HG03558 (cell line): ENCODE measurements around the gene PSMB4.
"Not testable (repeated sequence)": the region's sequence is repeated elsewhere in the genome, so short reads cannot be mapped to it uniquely, and the experiment has no call there.

Source experiments
- ATAC-seq: cut with Tn5 transposase; IDR thresholded peaks from one replicate; pipeline ENCODE4 v1.9.1; 2021; ENCODE audit warnings: moderate number of reproducible peaks; ENCODE audit not compliant: unreplicated experiment; ENCODE audit errors: extremely low read depth

PSMB4 gene

GRCh38 chr1:151399324-151400171 is at the start of gene PSMB4:
Gene PSMB4, plus strand, starts transcription at chr1:151399573. Its CDS starts 15 bp downstream, at chr1:151399588.
- ATAC-seq, result no peak

GRCh38 chr1:151350323-151350722 is 49.0 kb upstream of the PSMB4 start:
- ATAC-seq, result not testable (repeated sequence)

- ATAC-seq, result no peak
Observed at GRCh38 chr1:151352021-151352718, 47.2 kb upstream of the PSMB4 start.

DNA sequence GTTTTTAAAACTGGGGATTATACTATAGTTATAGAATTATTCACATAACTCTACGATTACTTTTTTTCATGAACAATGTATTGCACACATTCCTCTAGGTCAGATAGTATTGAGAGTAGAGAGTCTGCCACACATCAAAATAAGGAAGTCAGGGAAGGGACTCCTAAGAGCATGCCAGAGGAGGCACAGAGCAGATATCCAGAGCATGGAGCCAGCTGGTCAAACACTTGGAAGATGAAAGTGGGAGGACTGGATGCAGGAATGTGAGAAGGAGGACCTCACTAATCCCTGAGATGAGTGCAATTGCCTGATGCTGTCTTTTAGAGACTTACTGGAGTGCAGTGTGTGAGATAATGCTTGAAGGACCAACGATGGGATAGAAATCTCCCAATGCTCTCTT is 42.7 kb upstream of the PSMB4 start:
- ATAC-seq, result no peak

DNA sequence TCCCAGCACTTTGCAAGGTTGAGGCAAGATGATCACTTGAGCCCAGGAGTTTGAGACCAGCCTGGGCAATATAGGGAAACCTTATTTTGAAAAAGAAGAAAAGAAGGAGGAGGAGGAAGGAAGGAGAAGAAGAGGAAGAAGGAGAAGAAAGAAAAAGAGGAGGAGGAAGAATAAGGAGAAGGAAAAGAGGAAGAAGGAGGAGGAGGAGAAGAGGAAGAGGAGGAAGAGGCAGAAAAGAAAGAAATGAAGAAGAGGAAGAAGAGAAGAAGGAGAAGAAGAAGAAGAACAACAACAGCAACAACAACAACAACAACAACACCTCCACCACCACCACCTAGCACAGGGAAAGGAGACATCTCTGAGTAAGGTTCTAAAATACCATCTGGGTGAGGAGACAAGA is 37.5 kb upstream of the PSMB4 start:
- no peak for ATAC-seq

DNA sequence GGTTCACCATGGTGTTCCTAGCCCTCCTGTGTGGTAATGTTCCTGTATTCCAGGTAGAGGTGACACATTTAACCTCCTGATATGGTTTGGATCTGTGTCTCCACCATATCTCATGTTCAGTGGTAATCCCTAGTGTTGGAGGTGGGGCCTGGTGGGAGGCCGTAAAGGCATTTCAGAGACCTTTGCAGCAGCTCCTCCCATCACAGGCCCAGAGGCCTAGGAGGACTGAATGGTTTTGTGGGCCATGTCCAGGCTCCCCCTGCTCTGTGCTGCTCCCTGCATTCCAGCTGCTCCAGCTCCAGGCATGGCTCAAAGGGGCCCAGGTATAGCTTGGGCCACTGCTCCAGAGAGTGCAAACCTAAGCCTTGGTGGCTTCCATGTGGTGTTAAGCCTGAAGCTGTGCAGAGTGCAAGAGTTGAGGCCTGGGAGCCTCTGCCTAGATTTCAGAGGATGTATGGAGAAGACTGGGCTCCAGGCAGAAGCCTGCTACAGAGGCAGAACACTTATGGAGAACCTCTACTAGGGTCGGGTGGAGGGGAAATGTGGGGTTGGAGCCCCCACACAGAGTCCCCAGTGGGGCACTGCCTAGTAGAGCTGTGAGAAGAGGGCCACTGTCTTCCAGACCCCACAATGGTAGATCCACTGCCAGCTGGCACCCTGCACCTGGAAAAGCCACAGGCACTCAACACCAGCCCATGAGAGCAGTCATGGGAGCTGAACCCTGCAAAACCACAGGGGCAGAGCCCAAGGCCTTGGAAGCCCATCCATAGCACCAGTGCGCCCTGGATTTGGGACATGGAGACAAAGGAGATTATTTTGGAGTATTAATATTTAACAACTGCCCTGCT is 36.8 kb upstream of the PSMB4 start:
- ATAC-seq, result no peak

DNA sequence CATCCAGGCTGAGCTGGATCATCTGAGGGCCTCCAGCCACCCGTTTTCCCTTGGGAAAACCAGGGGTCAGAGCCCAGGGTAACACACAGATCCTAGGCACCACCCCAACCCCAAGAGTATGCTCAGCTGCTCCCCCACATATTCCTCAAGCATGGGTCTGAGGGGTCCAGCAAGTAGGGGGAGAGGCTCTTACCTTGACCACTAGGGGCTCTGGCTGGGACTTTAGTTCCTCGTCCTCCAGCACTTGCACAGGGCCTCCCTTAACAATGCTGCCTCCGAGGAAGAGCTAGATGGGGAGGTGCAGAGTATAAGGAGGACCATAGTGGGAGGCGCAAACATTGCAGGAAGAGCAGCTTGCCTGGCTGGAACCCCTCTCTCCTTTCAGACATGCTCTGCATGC is 34.4 kb upstream of the PSMB4 start:
- no peak for ATAC-seq

GRCh38 chr1:151367658-151368392 is 31.5 kb upstream of the PSMB4 start:
- no peak for ATAC-seq

- no peak for ATAC-seq
Observed at GRCh38 chr1:151368393-151369301, 30.7 kb upstream of the PSMB4 start.

DNA sequence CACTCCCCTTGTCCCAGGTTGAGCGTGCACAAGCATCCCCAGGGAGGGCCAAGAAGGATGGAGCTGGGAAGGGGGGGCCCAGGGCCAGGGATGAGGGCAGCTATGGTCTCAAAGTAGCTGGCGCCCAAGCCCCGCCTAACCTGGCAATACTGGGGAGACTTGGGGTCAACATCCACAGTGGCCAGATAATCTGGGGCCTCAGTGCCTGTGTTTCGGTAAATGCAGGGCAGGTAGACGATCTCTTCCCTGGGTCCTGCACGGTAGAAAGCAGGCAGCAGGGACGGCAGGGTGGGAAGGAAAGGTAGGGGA is 30.1 kb upstream of the PSMB4 start:
- no peak for ATAC-seq

- ATAC-seq, result no peak
Observed at GRCh38 chr1:151369621-151370048, 29.7 kb upstream of the PSMB4 start.

- ATAC-seq, result no peak
Observed at GRCh38 chr1:151370211-151370911, 29.0 kb upstream of the PSMB4 start.

GRCh38 chr1:151371370-151372057 is 27.9 kb upstream of the PSMB4 start:
- no peak for ATAC-seq

- ATAC-seq, result no peak
Observed at GRCh38 chr1:151372058-151372934, 27.1 kb upstream of the PSMB4 start, which contains the start of gene SELENBP1. Gene SELENBP1, minus strand, starts transcription at chr1:151372705. Its CDS starts 64 bp downstream, at chr1:151372641.

DNA sequence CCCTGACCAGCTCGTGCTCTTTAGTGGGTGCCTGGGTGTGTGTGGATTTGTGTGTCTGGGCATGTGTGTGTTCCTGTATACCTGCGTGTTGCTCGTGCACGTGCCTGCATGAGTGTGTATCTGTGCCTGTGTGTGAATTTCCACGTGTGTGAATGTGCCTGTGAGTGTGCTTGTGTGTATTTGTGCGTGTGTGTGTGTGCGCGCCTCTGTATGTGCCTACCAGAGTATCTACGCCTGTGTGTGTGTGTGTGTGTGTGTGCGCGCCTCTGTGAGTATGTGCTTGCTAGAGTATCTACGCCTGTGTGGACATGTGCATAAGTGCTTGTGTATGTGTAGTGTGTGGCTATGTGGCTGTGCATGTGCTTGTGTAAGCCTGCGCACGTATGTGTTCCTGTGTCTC is 26.2 kb upstream of the PSMB4 start:
- ATAC-seq, result no peak

DNA sequence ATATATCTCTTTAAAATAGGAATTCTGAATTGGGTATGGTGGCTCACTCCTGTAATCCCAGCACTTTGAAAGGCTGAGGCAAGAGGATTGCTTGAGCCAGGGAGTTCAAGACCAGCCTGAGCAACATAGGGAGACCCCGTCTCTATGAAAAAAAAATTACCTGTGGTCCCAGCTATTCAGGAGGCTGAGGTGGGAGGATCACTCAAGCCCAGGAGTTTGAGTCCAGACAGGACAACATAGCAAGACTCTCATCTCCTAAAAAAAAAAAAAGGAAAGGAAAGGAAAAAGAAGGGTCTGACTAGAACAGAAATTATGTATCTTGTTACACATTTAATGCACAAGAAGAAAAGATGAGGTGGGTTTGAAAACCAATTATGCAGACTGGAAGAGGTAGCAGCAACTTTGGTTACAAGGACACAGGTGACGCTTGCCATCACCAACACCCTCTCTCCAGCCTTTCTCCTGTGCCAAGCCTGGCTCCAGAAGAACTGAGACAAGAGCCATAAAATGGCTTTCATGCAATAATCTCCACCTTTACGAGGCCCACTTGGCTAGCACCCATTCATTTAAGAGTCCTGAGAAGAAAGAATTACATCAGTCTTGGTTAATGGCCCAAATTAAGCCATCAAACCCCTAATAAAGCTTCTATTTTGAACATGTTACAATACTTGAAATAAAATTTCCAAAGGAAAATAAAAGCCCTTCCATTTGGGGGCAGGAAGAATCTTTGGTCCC is 22.1 kb upstream of the PSMB4 start:
- no peak for ATAC-seq
